Epithelial cell of proximal tubule (primary cell): ENCODE results near the gene DMWD. TPM values are rescaled to one million over a fixed set of nuclear protein-coding genes. Genes with fewer than 3 reads are reported as not detected.

Experiments
- DNase-seq: peaks from one replicate; pipeline ENCODE4 v3.0.0-alpha.2; 2011; ENCODE audit warnings: low read depth
- H3K4me3 ChIP-seq: 2 replicates; pipeline ENCODE4 v1.5.1; 2011; ENCODE audit warnings: low read depth, mild to moderate bottlenecking, low read length
- CTCF ChIP-seq: conservative IDR thresholded peaks from 2 replicates; pipeline ENCODE4 v1.5.1; 2012; ENCODE audit warnings: low read depth, mild to moderate bottlenecking, low read length
- total RNA-seq: library from RNA; depleted of rRNA; stranded (reverse); fragments of >200 nt; gene quantifications from 2 replicates; pipeline ENCODE4 v1.2.3, GENCODE V29; 2015

DMWD gene
- total RNA-seq, 1 donor from 2014 or later: 35.7 TPM

DNA sequence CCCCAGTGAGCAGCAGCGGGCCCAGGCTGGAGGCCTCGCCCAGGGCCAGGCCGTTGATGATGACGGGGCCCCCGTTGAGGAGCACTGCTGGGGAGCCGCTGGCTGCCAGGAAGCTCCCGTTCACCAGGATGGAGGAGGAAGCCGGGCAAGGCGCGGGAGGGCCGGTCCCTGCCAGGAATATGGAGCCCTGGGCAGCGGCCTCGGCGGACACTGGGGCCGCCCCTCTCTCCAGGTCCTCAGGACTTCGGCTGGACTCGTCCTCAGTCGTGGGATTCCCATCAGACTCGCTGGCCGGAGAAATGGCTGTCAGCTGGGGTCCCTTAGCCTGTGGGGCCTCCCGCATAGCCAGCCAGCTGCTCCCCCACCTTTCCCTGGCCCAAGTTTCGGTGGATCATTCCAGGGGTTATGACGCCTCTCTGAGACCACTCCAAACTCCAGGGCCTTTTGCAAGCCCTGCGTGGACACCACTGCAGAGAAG, 25.7 kb downstream of the DMWD start:
- no peak for TF ChIP-seq CTCF
- H3K4me3 ChIP-seq: peak overlapping the region; percentile 89
- no peak for DNase-seq

DNA sequence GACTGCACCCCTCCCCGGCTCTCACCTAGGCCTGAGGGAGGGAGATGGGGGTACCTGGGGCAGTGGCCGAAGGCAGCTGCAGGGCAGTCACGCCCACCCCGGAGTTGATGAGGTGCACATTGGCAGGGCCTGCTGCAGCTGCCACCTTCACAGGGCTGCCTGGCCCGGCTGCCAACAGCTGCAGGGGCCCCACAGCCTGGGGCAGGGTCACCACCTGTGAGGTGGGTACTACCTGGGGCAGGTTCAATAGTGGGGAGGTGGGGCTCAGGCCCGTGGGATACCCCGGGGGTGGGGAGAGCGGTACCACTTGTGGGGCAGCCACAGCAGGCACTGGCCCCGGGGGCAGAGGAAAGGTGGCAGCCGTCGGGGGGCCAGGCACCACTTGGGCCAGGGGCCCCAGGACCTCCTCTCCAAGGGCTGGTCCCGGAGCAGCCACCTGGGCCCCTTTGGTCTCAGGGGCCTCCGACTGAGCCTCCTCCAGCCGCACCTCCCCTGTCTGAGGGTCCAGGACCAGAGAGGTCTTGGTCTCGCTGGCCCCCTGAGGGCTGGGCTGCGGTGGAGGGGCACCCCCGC, 26.3 kb downstream of the DMWD start:
- TF ChIP-seq CTCF: no peak
- DNase-seq: no peak
- H3K4me3 ChIP-seq: peak overlapping the region; percentile 89

- DNase-seq: no peak
- TF ChIP-seq CTCF: no peak
- no peak overlapping the region for H3K4me3 ChIP-seq
Measured at GRCh38 chr19:45765702-45766295, 26.8 kb downstream of the DMWD start.

DNA sequence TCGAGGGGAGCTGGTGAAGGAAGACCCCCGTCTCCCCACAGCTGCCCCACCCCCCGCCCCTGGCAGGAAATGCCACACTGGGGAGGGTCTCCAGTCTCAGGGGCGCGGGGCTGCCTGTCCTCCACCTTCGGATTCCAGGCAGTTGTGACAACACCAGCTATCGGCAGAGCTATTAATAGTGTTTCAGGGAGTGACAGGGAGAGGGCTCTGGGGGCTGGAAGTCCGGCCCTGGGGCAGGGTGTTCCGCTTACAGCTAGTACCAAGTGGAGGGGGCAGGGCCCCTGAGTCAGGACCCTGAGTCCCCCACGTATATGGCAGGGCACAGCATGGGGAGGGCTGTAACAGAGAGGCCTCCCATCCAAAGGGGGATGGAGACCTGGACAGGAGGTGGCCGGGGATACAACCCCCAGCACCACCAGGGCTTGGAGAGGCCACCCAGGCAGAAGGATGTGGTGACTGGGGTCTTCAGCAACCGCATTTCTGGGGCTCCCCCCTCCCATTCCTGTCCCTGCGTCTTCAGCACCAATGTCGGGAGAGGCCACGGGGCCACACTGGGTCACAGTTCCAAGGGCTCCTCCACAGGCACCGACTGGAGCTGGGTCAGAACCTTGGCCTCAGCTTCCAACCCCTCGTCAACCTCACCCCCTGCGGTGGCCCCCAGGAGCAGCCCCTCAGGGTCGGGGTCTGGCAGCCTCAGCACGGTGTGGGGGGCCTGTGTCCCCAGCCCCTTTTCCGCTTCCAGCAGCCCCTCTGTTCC, 27.5 kb downstream of the DMWD start:
- no peak for DNase-seq
- TF ChIP-seq CTCF: no peak
- H3K4me3 ChIP-seq: no peak overlapping the region

DNA sequence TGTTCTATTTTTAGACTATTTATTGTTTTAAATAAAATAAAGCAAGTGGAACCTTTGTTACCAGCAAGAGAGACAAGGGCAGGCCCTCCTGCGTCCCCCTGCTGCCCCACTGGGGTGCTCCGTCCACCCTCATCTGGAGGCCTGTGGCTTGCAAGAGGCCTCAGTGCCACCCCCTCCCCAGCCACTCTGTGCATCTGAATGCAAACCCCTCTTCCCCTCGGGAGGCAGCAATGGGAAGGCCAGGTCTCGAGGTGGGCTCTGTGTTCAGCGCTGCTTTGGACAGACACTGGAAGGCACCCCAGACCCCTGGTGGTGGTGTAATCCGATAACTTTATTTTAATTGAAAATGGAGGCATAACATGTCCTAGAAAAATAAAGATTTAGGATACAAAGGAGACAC, 28.2 kb downstream of the DMWD start:
- H3K4me3 ChIP-seq: no peak overlapping the region
- no peak for DNase-seq
- no peak for TF ChIP-seq CTCF

GRCh38 chr19:45763691-45764294, 28.9 kb downstream of the DMWD start:
- no peak for TF ChIP-seq CTCF
- DNase-seq: no peak
- no peak overlapping the region for H3K4me3 ChIP-seq
